GM12801 (cell line): ENCODE data around the gene PINK1.

Experiments
- CTCF ChIP-seq: IDR thresholded peaks from one replicate; pipeline ENCODE4 v1.5.1; 2011; ENCODE audit warnings: control low read depth; ENCODE audit not compliant: insufficient read length; ENCODE audit errors: extremely low read depth

The PINK1 gene

GRCh38 chr1:20625176-20626097, 7.8 kb upstream of the PINK1 start:
- TF ChIP-seq CTCF = no peak

GRCh38 chr1:20626098-20626427, 7.2 kb upstream of the PINK1 start:
- TF ChIP-seq CTCF = no peak

DNA sequence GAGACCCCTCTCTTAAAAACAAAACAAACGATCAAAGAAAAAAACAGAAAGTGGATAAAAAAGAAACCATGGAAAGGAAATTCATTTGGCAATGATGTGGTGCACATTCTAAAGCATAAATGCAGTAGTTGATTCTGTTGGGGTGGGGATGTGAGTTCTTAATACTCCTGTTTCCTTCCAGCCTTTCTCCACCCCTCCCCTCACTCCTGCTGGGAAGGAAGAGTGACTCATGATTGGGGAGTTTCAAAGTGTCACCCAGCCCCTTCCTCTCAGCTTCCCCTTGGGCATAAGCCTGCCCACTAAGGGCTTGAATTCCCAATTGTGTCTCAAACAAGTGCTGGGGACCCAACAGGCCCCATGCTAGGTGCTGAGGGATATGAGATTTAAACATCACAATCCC, 6.7 kb upstream of the PINK1 start:
- TF ChIP-seq CTCF = no peak

- TF ChIP-seq CTCF = no peak
Measured at GRCh38 chr1:20630729-20631128, 2.5 kb upstream of the PINK1 start.

GRCh38 chr1:20632386-20632785, 872 bp upstream of the PINK1 start:
- no peak for TF ChIP-seq CTCF

- TF ChIP-seq CTCF = no peak
Measured at GRCh38 chr1:20634065-20634593, 871 bp downstream of the PINK1 start.

- TF ChIP-seq CTCF = no peak
Measured at GRCh38 chr1:20634594-20635084, 1.4 kb downstream of the PINK1 start.
